ENCODE data around the gene CXCL6.

Gene CXCL6

DNA sequence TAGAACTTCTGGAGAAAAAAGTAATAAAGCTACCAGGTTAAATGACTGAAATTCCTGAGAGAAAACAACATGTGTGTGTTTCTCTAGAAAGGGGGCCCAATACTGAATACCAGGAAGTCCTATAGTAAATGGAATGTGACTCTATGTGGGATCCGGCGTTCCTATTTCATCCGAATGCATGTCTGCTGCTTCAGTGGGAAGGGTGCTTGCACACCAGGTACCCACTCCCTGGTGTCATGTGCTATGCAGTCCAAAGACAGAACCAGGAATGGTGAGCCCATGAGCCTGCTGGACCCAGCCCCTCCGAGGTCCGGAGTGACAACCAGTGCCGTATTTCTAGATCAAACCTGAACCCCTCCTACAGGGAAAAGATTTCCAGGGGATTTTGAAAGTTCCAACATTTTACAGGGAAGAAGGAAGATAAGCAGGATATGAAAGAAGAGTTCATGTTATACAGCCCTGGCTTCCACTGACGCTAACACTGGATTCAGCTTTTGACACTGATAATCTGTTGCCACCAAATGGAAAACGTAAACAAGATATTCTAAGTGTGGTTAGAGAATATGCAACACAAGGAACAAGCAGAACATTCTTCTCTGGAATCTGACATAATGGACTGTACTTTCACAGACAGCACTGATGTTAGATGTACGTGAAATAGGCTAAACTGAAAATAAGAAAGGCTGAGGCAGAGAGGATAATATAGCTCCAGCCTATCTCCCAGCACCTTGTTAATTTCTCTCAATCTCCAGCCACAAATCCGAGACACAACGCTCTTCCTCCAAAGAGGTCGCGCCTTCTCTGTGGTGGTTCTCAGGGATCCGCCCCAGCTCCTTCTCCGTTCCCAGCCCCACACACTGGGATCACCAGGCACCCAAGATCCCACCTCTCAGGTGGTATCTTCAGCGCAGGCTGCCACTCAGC lies 32.0 kb downstream of the CXCL6 start:
- FAIRE-seq: no peak

DNA sequence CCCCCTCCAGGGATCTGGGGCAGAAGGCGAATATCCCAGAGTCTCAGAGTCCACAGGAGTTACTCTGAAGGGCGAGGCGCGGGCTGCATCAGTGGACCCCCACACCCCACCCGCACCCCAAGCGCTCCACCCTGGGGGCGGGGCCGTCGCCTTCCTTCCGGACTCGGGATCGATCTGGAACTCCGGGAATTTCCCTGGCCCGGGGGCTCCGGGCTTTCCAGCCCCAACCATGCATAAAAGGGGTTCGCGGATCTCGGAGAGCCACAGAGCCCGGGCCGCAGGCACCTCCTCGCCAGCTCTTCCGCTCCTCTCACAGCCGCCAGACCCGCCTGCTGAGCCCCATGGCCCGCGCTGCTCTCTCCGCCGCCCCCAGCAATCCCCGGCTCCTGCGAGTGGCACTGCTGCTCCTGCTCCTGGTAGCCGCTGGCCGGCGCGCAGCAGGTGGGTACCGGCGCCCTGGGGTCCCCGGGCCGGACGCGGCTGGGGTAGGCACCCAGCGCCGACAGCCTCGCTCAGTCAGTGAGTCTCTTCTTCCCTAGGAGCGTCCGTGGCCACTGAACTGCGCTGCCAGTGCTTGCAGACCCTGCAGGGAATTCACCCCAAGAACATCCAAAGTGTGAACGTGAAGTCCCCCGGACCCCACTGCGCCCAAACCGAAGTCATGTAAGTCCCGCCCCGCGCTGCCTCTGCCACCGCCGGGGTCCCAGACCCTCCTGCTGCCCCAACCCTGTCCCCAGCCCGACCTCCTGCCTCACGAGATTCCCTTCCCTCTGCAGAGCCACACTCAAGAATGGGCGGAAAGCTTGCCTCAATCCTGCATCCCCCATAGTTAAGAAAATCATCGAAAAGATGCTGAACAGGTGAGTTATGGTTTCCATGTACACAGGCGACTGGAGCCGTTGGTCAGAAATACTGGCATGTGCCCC lies 32.9 kb downstream of the CXCL6 start, which contains the start of gene CXCL1:
CXCL1 (plus strand) TSS at position 264 of the 926 bp plus-strand sequence; CDS start at position 342, 78 bp downstream.
- no peak for FAIRE-seq

DNA sequence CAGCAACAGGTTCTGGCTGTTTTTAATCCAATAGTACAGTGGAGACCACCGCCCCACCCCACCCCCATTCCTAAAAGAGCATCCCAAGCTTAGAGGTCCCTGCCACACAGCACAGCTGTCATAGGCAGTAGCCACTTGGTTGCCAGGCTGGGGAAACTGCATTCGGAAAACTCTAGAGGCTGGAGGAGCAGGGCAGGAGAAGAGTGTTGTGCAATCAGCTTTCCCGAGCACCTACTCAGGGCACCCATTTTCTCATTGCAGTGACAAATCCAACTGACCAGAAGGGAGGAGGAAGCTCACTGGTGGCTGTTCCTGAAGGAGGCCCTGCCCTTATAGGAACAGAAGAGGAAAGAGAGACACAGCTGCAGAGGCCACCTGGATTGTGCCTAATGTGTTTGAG lies 33.8 kb downstream of the CXCL6 start:
- no peak for FAIRE-seq

DNA sequence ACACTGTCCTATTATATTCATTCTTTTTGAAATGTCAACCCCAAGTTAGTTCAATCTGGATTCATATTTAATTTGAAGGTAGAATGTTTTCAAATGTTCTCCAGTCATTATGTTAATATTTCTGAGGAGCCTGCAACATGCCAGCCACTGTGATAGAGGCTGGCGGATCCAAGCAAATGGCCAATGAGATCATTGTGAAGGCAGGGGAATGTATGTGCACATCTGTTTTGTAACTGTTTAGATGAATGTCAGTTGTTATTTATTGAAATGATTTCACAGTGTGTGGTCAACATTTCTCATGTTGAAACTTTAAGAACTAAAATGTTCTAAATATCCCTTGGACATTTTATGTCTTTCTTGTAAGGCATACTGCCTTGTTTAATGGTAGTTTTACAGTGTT lies 34.3 kb downstream of the CXCL6 start:
- FAIRE-seq: no peak

DNA sequence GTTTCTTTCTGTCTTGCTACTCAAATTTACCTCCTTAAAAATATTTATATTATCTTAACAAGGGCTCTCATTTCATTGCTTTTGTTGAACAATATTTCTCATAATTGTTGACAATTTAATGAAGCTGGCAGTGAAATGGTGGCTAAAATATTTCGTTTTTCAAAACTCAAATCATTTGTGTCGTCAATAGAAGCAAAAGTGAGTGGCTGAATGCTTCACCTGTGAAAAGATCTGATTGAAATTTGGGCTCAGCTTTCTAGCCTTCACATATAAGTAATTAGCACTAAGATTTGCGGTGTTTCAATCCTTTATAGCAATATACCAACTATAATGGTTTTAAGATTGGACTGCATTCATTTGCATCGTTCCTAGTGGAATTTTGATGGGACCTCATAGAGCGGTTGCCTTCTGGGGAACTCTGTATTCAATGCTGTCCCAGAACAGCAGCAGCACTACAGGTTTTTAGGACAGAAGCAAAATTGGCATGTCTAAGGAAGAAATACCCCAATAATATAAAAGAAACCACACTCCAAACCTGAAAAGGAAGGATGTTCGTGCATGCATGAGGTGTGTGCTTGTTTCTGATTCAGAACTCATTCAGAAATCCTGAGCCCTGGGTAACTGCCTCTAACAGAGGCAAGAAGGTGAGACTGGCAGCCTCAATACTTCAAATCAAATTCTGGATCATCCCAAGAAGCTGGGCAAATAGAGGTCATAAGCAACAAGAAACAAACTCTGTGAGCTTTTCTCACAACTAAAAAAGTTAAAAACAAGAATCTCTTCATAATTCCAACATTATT lies 35.2 kb downstream of the CXCL6 start:
- no peak for FAIRE-seq

DNA sequence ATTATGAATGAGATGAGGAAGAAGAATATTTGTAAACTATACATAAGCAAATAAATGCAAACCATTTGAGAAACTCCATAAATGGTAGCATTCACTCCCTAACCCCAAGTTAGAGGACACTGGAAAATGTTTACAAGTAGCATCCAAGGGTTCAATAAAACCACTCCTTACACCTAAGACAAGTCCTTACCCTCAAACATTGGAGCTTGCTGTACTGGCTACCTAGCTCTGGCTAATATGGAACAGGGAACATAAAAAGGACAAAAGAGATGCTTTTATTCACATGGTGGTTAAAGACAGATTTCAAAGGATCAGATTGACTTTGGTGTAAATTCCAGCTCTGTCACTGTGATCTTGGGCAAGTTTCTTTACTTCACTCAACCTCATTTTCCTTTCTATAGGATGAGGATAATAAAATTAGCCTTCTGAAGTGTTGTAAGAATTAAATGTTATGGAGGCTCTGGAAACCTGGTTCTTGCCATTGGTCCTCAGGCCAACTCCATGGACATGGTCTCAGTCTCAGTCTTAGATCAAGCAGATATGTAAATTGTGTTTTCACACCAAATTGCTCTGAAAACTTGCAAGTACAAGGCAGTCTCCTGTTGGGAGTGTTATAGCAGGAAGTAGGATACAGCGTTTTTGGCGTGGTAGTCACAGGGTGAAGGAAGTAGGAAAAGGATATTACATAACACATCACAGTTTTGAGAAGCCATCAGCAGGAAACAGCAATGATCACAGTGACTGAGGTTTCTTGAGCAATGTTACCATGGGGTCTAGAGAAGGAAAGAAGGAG lies 36.0 kb downstream of the CXCL6 start:
- FAIRE-seq: no peak

DNA sequence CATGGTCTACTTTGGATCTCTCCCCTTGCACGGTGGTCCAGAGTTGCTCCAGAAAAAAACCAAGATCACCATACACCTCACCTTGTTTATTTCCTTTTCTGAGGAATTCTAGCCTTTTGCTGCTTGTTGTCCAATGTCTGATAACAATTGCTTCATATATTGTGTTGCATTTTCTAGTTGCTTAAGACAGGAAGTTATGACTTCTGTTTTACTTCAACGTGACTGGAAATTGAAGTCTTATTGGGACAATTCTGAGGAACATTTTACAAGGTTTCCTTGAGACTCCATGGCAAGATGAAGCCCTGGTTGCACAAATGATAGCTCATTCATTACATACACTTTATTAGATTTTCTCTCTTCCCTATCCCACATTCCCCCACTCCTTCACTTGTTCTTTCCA lies 37.9 kb downstream of the CXCL6 start:
- FAIRE-seq: no peak

DNA sequence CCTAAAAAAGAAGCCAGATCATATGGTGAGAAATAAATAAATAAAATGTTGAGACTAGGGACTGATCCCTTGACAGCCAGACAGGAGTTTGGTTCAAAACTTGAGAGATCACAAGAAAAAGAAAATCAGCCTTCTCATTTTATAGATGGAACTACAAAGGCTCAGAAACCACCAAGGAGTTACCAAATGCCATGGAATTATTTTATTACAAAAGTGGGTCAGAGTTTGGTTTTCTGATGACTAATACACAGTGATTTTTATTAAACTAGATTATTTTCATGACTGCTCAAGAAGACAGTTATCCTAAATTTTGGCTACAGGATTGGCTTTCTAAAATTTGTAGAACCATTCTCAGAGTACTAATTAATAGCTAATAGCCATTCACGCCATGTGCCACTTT lies 38.9 kb downstream of the CXCL6 start:
- FAIRE-seq: no peak

DNA sequence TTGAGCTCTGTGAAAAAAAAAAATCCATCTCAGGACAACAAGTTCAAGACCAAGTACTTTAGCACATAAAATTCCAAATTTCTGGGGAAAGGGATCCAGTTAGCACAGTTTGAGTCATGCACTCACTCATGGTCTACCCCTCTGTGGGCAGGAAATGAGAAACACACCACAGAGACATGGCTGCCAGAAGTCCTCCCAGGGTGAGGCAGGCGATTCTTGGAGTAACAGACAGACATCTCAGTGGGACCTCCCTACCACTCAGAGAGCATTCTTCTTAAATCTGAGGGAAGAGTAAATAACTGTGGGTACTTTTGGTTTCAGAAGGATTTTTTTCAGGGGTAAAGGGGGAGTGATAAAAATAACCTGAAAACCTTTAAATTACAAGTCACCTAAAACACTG lies 46.8 kb downstream of the CXCL6 start:
- FAIRE-seq: no peak

DNA sequence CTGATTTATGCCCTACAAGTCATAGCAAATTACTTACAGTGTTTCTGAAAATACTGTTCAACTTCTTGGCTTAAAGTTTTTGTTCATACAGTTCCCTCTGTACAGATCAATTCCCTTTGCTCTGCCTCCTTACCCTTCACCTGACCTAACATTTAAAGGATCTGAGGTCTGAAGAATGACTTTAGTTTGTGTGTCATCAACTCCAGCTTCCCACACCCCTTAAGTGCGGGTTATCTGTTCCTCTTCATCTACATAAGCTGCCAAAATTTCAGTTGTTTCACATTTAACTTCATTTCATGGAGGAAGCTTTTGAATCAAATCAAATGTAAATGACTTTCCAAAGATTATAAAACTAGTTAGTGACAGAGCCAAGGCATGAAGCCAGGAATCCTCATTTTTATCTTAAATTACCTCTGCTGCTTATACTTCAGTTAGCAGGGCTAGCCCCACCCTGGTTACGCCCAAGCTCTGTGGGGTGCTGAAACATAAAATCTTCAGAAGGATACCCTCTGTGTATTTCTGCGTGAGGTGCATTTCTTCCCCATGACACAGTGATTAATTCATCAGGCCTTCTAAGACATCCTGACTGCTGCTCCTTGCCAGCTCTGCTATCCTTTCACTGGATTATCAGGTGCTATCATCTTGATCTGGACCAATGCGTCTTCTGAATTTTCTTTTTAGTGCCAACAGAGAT lies 49.2 kb downstream of the CXCL6 start:
- no peak for FAIRE-seq
